Astrocyte of the cerebellum (primary cell): ENCODE data around the gene KRTAP10-5.

ENCODE experiments used
- DNase-seq: peaks from one replicate; pipeline ENCODE4 v3.0.0-alpha.2; 2011; ENCODE audit warnings: low read depth
- H3K4me3 ChIP-seq: 2 replicates; pipeline ENCODE4 v1.5.1; 2011; ENCODE audit warnings: mild to moderate bottlenecking, low read depth, low read length, moderate library complexity
- in situ Hi-C: cut with HindIII; loops from 2 replicates; pipeline ENCODE4 v1.10.0; 2017; ENCODE audit warnings: low sequenced_read_pairs
- TF ChIP-seq, protein P1 (sequence below): IDR thresholded peaks from 2 replicates; pipeline ENCODE4 v1.5.1; 2012; ENCODE audit warnings: low read length, low read depth, moderate library complexity, mild to moderate bottlenecking; ENCODE audit errors: missing control alignments

The KRTAP10-5 gene

DNA sequence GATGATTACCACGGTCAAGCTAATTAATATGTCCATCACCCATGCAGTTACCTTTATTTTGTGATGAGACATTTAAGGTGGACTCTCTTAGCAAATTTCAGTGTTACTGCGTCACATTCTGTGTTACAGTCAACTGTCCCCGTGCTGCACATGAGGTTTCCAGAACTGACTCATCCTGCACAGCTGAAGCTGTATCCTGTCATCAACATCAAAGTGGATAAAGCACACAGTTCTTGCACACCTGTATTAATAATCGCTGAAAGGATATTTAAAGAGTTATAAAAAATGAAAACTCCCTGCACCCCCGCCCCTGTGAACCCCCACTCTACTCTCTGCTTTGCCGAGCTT is 3.4 kb upstream of the KRTAP10-5 start:
- no peak for DNase-seq
- no peak overlapping the region for H3K4me3 ChIP-seq
- in situ Hi-C loops, result no loop called here
- TF ChIP-seq, protein P1, sequence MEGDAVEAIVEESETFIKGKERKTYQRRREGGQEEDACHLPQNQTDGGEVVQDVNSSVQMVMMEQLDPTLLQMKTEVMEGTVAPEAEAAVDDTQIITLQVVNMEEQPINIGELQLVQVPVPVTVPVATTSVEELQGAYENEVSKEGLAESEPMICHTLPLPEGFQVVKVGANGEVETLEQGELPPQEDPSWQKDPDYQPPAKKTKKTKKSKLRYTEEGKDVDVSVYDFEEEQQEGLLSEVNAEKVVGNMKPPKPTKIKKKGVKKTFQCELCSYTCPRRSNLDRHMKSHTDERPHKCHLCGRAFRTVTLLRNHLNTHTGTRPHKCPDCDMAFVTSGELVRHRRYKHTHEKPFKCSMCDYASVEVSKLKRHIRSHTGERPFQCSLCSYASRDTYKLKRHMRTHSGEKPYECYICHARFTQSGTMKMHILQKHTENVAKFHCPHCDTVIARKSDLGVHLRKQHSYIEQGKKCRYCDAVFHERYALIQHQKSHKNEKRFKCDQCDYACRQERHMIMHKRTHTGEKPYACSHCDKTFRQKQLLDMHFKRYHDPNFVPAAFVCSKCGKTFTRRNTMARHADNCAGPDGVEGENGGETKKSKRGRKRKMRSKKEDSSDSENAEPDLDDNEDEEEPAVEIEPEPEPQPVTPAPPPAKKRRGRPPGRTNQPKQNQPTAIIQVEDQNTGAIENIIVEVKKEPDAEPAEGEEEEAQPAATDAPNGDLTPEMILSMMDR, result no peak

DNA sequence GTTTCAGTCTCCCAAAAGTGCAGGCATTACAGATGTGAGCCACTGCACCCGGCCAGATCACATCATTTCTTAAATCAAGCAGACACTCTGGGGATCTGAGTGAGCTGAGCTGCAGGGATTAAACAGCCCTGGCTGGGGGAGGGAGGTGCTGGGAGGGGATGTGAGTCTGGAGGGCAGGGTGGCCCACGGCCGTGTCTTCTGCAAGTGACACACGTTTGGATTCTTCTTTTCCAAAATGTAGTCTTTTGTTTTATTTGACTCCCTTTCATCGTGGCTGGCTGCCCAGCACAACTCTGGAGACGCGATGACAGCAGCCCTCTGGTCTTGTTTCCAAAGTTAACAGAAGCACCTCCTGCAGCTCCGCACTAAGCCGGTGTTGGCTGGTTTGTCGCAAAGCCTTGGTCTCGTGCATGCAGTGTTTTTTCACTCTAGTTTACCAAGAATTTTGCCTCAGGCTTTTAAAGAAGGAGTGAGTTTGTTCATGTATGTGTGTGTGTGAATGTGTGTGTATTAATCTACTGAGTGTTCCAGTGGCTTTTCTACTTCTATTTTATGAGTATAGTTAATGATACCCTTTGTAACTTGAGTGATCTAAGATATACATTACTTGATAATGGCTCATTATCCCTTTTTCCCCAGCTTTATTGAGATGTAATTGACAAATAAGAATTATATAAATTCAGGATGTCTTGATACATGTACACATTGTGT is 2.8 kb upstream of the KRTAP10-5 start:
- no peak for DNase-seq
- H3K4me3 ChIP-seq, result no peak overlapping the region
- TF ChIP-seq, protein P1, result no peak
- in situ Hi-C loops, result no loop called here

DNA sequence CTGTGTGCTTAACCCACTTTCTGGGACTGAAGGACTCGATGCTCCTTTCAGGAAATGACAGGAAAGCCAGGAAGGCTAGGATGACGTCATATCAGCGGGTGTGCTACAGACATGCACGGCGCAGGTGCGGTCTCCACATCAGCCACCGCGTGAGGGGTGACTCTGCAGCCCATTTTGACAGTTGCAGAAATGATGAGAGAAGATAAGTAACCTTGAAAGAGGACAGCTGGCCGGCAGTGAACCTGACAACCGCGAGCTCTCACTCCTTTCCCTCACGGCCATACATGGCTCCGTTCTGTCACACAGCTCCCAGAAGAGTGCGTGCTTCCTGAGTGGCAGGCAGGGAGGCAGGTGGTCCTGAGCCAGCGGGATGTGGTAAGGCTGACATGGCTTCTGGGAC is 1.7 kb upstream of the KRTAP10-5 start:
- H3K4me3 ChIP-seq, result no peak overlapping the region
- in situ Hi-C loops, result no loop called here
- TF ChIP-seq, protein P1, result no peak
- no peak for DNase-seq

DNA sequence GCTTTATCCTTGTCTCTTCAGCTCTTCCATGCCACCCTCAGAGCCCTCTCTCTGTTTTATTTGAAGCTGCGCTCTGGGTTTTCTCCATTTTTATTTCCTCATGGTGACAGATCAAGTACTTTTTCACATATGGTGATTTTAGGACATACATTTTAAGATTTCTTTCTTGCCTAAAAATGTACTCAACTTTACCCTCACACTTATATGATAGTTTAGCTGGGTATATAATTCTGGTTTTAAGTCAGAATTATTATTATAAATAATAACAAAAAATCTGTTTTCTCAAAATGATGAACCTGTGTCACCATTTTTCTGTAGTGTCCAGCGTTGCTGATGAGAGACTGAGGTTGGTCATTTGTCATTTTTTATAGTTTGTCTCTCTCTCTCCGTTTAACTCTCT is 754 bp upstream of the KRTAP10-5 start:
- no peak overlapping the region for H3K4me3 ChIP-seq
- in situ Hi-C loops, result no loop called here
- TF ChIP-seq, protein P1, result no peak
- DNase-seq, result no peak

DNA sequence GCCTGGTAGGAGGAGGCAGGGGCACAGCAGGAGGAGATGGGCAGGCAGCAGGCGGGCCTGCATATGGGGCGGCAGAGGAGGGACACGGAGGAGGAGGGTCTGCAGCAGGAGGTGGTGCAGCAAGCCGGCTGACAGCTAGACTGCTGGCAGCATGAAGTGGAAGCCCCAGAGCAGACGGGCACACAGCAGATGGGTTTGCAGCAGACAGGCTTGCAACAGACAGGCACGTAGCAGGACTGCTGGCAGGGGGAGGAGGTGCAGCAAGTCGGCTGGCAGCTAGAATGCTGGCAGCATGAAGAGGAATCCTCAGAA is 615 bp downstream of the KRTAP10-5 start:
- H3K4me3 ChIP-seq, result no peak overlapping the region
- no peak for DNase-seq
- in situ Hi-C loops, result no loop called here
- TF ChIP-seq, protein P1, result no peak

DNA sequence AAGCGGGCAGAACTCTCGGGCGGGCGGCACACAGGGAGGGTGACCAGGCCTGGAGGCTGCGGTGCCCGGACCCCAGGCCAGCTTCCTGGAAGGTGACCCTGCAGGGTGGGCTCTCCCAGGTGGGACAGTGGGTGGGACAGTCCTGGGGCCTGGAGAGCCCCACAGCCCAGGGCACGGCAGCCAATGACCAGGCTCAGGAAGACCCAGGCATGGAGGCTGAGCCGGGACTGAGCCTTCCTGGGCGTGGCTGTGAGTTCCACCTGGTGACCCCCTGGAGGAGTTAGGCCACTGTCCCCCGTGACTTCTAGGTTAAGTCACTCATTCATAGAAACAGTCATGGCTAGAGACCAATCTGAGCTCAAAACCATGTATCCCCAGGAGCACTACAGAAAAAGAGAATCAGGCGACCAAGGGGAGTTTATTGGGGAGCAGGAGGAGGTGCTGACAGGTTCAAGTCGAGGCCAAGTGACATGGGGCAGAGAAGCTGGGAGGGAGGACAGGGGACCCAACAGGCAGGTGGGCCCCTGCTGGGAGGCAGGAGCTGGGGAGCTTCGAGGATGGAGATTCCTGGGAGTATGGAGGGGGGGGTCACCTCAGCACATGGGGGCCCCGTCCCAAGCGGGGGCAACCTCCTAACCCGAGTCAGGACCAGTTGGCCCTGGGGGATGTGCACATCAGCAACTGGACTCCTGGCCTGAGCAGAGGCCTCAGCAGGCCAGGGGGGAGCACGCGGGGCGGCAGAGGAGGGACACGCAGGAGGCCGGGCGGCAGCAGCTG is 1.2 kb downstream of the KRTAP10-5 start:
- TF ChIP-seq, protein P1, result no peak
- in situ Hi-C loops, result no loop called here
- no peak overlapping the region for H3K4me3 ChIP-seq
- DNase-seq, result no peak
